WTC11 (cell line): Measurements from ENCODE around the gene SPATA32.

Experiments used
- CREB1 ChIP-seq: sonication (generic); formaldehyde crosslinking; IDR thresholded peaks from 2 replicates; pipeline ENCODE4 v1.8.0; 2023; ENCODE audit warnings: mild to moderate bottlenecking, missing genetic modification reagents
- CREM ChIP-seq: sonication (generic); formaldehyde crosslinking; IDR thresholded peaks from 2 replicates; pipeline ENCODE4 v1.8.1; 2022; ENCODE audit warnings: mild to moderate bottlenecking, missing genetic modification reagents, moderate library complexity
- CTCF ChIP-seq: fragments of 200-600 bp; IDR thresholded peaks from 2 replicates; pipeline ENCODE4 v1.8.0; 2022; ENCODE audit warnings: antibody characterized with exemption
- FOXJ3 ChIP-seq: sonication (generic); formaldehyde crosslinking; IDR thresholded peaks from 2 replicates; pipeline ENCODE4 v1.9.0; 2021; ENCODE audit warnings: missing genetic modification reagents, mild to moderate bottlenecking, borderline replicate concordance
- KAT7 ChIP-seq: sonication (generic); formaldehyde crosslinking; IDR thresholded peaks from 2 replicates; pipeline ENCODE4 v1.8.1; 2023; ENCODE audit warnings: missing genetic modification reagents, mild to moderate bottlenecking, borderline replicate concordance
- NFYB ChIP-seq: sonication (generic); formaldehyde crosslinking; conservative IDR thresholded peaks from 2 replicates; pipeline ENCODE4 v1.8.0; 2022; ENCODE audit warnings: low read depth, missing genetic modification reagents
- RORB ChIP-seq: fragments of 250-450 bp; sonication (Bioruptor Pico); IDR thresholded peaks from 2 replicates; pipeline ENCODE4 v1.9.0; 2021; ENCODE audit warnings: mild to moderate bottlenecking
- SMAD3 ChIP-seq: sonication (generic); formaldehyde crosslinking; IDR thresholded peaks from 2 replicates; pipeline ENCODE4 v1.8.0; 2022; ENCODE audit warnings: missing genetic modification reagents, mild to moderate bottlenecking, borderline replicate concordance
- SOX15 ChIP-seq: fragments of 250-450 bp; sonication (Bioruptor Pico); IDR thresholded peaks from 2 replicates; pipeline ENCODE4 v1.9.0; 2021; ENCODE audit warnings: mild to moderate bottlenecking
- SP1 ChIP-seq: sonication (generic); formaldehyde crosslinking; conservative IDR thresholded peaks from 2 replicates; pipeline ENCODE4 v1.8.1; 2022; ENCODE audit warnings: missing genetic modification reagents
- USF2 ChIP-seq: sonication (generic); formaldehyde crosslinking; IDR thresholded peaks from 2 replicates; pipeline ENCODE4 v1.8.1; 2023; ENCODE audit warnings: mild to moderate bottlenecking, missing genetic modification reagents, moderate library complexity
- TF ChIP-seq, protein P1 (sequence below): sonication (generic); formaldehyde crosslinking; IDR thresholded peaks from 2 replicates; pipeline ENCODE4 v1.8.0; 2023; ENCODE audit warnings: missing genetic modification reagents, mild to moderate bottlenecking, borderline replicate concordance
- TF ChIP-seq, protein P2 (sequence below): sonication (generic); formaldehyde crosslinking; IDR thresholded peaks from 2 replicates; pipeline ENCODE4 v1.8.1; 2023; ENCODE audit warnings: mild to moderate bottlenecking, missing genetic modification reagents, borderline replicate concordance

DNA sequence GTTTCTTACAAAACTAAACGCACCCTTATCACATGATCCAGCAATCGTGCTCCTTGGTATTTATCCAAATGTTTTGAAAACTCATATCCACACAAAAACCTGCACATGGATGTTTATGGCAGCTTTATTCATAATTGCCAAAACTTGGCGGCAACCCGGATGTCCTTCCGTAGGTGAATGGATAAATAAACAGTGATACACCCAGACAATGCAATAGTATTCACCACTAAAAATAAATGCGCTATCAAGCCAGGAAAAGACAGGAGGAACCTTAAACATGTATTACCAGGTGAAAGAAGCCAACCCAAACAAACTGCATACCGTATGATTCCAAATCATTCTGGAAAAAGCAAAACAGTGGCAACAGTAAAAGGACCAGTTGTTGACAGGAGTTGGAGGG is 10.0 kb downstream of the SPATA32 start:
- no peak for TF ChIP-seq CTCF
- TF ChIP-seq NFYB: no peak
- no peak for TF ChIP-seq USF2
- TF ChIP-seq FOXJ3 (CRISPR knock-in tag): no peak
- TF ChIP-seq, protein P1, sequence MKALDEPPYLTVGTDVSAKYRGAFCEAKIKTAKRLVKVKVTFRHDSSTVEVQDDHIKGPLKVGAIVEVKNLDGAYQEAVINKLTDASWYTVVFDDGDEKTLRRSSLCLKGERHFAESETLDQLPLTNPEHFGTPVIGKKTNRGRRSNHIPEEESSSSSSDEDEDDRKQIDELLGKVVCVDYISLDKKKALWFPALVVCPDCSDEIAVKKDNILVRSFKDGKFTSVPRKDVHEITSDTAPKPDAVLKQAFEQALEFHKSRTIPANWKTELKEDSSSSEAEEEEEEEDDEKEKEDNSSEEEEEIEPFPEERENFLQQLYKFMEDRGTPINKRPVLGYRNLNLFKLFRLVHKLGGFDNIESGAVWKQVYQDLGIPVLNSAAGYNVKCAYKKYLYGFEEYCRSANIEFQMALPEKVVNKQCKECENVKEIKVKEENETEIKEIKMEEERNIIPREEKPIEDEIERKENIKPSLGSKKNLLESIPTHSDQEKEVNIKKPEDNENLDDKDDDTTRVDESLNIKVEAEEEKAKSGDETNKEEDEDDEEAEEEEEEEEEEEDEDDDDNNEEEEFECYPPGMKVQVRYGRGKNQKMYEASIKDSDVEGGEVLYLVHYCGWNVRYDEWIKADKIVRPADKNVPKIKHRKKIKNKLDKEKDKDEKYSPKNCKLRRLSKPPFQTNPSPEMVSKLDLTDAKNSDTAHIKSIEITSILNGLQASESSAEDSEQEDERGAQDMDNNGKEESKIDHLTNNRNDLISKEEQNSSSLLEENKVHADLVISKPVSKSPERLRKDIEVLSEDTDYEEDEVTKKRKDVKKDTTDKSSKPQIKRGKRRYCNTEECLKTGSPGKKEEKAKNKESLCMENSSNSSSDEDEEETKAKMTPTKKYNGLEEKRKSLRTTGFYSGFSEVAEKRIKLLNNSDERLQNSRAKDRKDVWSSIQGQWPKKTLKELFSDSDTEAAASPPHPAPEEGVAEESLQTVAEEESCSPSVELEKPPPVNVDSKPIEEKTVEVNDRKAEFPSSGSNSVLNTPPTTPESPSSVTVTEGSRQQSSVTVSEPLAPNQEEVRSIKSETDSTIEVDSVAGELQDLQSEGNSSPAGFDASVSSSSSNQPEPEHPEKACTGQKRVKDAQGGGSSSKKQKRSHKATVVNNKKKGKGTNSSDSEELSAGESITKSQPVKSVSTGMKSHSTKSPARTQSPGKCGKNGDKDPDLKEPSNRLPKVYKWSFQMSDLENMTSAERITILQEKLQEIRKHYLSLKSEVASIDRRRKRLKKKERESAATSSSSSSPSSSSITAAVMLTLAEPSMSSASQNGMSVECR (CRISPR knock-in tag): no peak
- no peak for TF ChIP-seq CREB1 (CRISPR knock-in tag)
- no peak for TF ChIP-seq SP1 (CRISPR knock-in tag)
- no peak for TF ChIP-seq SOX15 (CRISPR knock-in tag)
- TF ChIP-seq, protein P2, sequence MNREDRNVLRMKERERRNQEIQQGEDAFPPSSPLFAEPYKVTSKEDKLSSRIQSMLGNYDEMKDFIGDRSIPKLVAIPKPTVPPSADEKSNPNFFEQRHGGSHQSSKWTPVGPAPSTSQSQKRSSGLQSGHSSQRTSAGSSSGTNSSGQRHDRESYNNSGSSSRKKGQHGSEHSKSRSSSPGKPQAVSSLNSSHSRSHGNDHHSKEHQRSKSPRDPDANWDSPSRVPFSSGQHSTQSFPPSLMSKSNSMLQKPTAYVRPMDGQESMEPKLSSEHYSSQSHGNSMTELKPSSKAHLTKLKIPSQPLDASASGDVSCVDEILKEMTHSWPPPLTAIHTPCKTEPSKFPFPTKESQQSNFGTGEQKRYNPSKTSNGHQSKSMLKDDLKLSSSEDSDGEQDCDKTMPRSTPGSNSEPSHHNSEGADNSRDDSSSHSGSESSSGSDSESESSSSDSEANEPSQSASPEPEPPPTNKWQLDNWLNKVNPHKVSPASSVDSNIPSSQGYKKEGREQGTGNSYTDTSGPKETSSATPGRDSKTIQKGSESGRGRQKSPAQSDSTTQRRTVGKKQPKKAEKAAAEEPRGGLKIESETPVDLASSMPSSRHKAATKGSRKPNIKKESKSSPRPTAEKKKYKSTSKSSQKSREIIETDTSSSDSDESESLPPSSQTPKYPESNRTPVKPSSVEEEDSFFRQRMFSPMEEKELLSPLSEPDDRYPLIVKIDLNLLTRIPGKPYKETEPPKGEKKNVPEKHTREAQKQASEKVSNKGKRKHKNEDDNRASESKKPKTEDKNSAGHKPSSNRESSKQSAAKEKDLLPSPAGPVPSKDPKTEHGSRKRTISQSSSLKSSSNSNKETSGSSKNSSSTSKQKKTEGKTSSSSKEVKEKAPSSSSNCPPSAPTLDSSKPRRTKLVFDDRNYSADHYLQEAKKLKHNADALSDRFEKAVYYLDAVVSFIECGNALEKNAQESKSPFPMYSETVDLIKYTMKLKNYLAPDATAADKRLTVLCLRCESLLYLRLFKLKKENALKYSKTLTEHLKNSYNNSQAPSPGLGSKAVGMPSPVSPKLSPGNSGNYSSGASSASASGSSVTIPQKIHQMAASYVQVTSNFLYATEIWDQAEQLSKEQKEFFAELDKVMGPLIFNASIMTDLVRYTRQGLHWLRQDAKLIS: no peak
- no peak for TF ChIP-seq RORB
- no peak for TF ChIP-seq SMAD3 (CRISPR knock-in tag)
- TF ChIP-seq KAT7 (CRISPR knock-in tag): no peak
- TF ChIP-seq CREM: no peak
